Heart right ventricle (tissue), 16 donors: ENCODE results near the gene TULP4. TPM values are rescaled to one million over a fixed set of nuclear protein-coding genes. Genes with fewer than 3 reads are reported as not detected.
"Not testable (repeated sequence)": the region's sequence is repeated elsewhere in the genome, so short reads cannot be mapped to it uniquely, and the experiment has no call there.

ENCODE experiments used
- ATAC-seq, 8 donors: fragments of 200-7000 bp; cut with Tn5 transposase; one replicate each; pipeline ENCODE4 v1.9.1; 2020; ENCODE audit warnings: mild to moderate bottlenecking in 8 of 8, moderate library complexity in 8 of 8, moderate number of reproducible peaks in 1 of 8
- DNase-seq, 2 donors: peaks; one replicate each; pipeline ENCODE4 v3.0.0-alpha.2; 2020
- H3K27ac ChIP-seq, 10 donors: fragments of 200-600 bp; sonication (generic) in 2 of 10; one replicate each; pipeline versions ENCODE4 v1.5.0 to v1.8.0; 2020 to 2022; ENCODE audit warnings: mild to moderate bottlenecking in 3 of 10
- H3K27me3 ChIP-seq, 7 donors: fragments of 200-600 bp; one replicate each; pipeline ENCODE4 v1.8.0; 2021 to 2022; ENCODE audit warnings: mild to moderate bottlenecking in 2 of 7
- H3K36me3 ChIP-seq, 9 donors: fragments of 200-600 bp; sonication (generic) in 1 of 9; one replicate each; pipeline versions ENCODE4 v1.5.0 to v1.8.0; 2020 to 2022; ENCODE audit warnings: mild to moderate bottlenecking in 2 of 9
- H3K4me1 ChIP-seq, 9 donors: fragments of 200-600 bp; sonication (generic) in 1 of 9; one replicate each; pipeline versions ENCODE4 v1.5.0 to v1.8.0; 2020 to 2022; ENCODE audit warnings: mild to moderate bottlenecking in 4 of 9
- H3K4me3 ChIP-seq, 10 donors: fragments of 200-600 bp; sonication (generic) in 2 of 10; one replicate each; pipeline versions ENCODE4 v1.5.0 to v1.8.0; 2020 to 2022; ENCODE audit warnings: mild to moderate bottlenecking in 7 of 10, moderate library complexity in 2 of 10
- H3K9me3 ChIP-seq, 11 donors: fragments of 200-600 bp in 10 of 11; sonication (generic) in 2 of 11; one replicate each; pipeline versions ENCODE4 v1.5.0 to v1.8.0; 2013 to 2022; ENCODE audit warnings: mild to moderate bottlenecking in 2 of 11, control low read depth in 1 of 11, moderate library complexity in 1 of 11
- CTCF ChIP-seq, 9 donors: fragments of 200-600 bp; sonication (generic) in 2 of 9; IDR thresholded peaks; one replicate each; pipeline versions ENCODE4 v1.5.0 to v1.8.0; 2021 to 2022; ENCODE audit warnings: antibody characterized with exemption in 9 of 9, mild to moderate bottlenecking in 5 of 9, moderate library complexity in 1 of 9
- WGBS, 2 donors: extraction: QIAGEN DNeasy Blood & Tissue Kit; methylation state at CpG; one replicate each; pipeline ENCODE4 v1.1.7; 2013; ENCODE audit warnings: inconsistent platforms in 1 of 2; 5-methylcytosine and 5-hydroxymethylcytosine counted together
- intact Hi-C, 10 donors: fragments of 100-400 bp; cut with DNase I; formaldehyde crosslinking; loops; one replicate each; pipeline versions ENCODE4 v1.11.1 to v1.14.2; 2022
- polyA plus RNA-seq, 2 donors: library from polyadenylated mRNA; stranded (reverse); fragments of 200-250 nt; gene quantifications; one replicate each; pipeline ENCODE4 v1.2.3, GENCODE V29; 2013
- total RNA-seq, 10 donors: library from RNA; stranded (reverse); fragmentation: NEBNext Ultra II Directional in 3 of 10; extraction: Animal tissue kit (Norgen Biotek cat#: 25700) in 3 of 10; gene quantifications; one replicate each; pipeline versions ENCODE4 v1.2.1 to v1.2.4, GENCODE V29; 2021 to 2023
- donor health status: Arrhythmogenic right ventricular cardiomyopathy.
- donor health status: ischemic (EF 13 %, LVEDD 7.1; RV severe dilation, severe dysfunction).
- donor health status: healthy with polysubstance abuse.
- donor health status: DM: no; HTN: yes; CAD: no.
- donor health status: DM: no; HTN: no; CAD: no.
- donor health status: ischemic (EF 25% LVEDD 6.9; RV normal size, moderate dysfunction).
- donor health status: ischemic (EF 25% LVEDD 5.7; RV mildly dilated, moderate dysfunction).
- donor health status: healthy.
- donor health status: DM: yes; HTN: yes; CAD: no.
- donor health status: Ischemic cardiomyopathy.
- donor health status: ischemic (EF 35%, LVEDD 5.7; RV mildly dilated, moderate dysfunction).
- donor health status: nonischemic (EF 11% LVEDD 7.7; RV severe dilation, severe dysfunction).
- donor health status: DM: yes; HTN: yes; CAD: no.
- donor health status: PGD.
- donor health status: ischemic (EF 29% LVEDD 5.4; RV normal size, mild dysfunction).
- donor health status: nonischemic (EF 23%, LVEDD 6.1; RV moderate dilation, normal function).

Gene TULP4
- total and polyA plus RNA-seq, 12 donors = 2.1 to 127 (median 99.2) TPM

- no peaks in the 10 kb centered on the region for H3K4me1 ChIP-seq
- ATAC-seq = no peak
- no peak for TF ChIP-seq CTCF (IDR thresholded peaks at IDR 0.05)
These were observed 77.1 kb downstream of the TULP4 start for GRCh38 chr6:158389193-158389919.

GRCh38 chr6:158391276-158391675 is 79.0 kb downstream of the TULP4 start:
- DNase-seq (no peak), ATAC-seq (no peak)
- Histone ChIP-seq H3K27ac (no peak overlapping the region), H3K4me3 (no peak overlapping the region), H3K9me3 (peaks cover 0 to 15% (median 0%) of the 10 kb centered on the region in 11 donors), H3K4me1 (no peaks in the 10 kb centered on the region), H3K36me3 (no peaks in the 10 kb centered on the region), H3K27me3 (no peaks in the 10 kb centered on the region)
- WGBS, 2 donors = 95 to 97% methylated on average over 3 of the region's 3 CpGs
- intact Hi-C loops = no loop called here
- no peak for TF ChIP-seq CTCF (IDR thresholded peaks at IDR 0.05)

More at GRCh38 chr6:158389193-158389919, 77.1 kb downstream of the TULP4 start:
- WGBS, 2 donors = 96 to 98% methylated on average over 3 of the region's 3 CpGs
- Histone ChIP-seq H3K9me3 (peaks cover 0 to 15% (median 0%) of the 10 kb centered on the region in 11 donors), H3K27me3 (no peaks in the 10 kb centered on the region), H3K27ac (no peak overlapping the region), H3K4me3 (no peak overlapping the region), H3K36me3 (no peaks in the 10 kb centered on the region)
- intact Hi-C loops = no loop called here
- DNase-seq = no peak

- H3K4me3 ChIP-seq, H3K4me1 ChIP-seq, H3K27ac ChIP-seq, H3K36me3 ChIP-seq, DNase-seq, ATAC-seq, H3K27me3 ChIP-seq, intact Hi-C loops: not testable (repeated sequence)
- 95 to 96% methylated on average over 4 of the region's 4 CpGs for WGBS, 2 donors
- H3K9me3 ChIP-seq = peaks cover 0 to 15% (median 0%) of the 10 kb centered on the region in 11 donors
These were observed 79.7 kb downstream of the TULP4 start for GRCh38 chr6:158391977-158392376.

GRCh38 chr6:158396136-158396535 is 83.9 kb downstream of the TULP4 start:
- no peaks in the 10 kb centered on the region for H3K27me3 ChIP-seq
- peaks cover 0 to 22% (median 13%) of the 10 kb centered on the region in 9 donors for H3K4me1 ChIP-seq
- H3K27ac ChIP-seq = no peak overlapping the region
- 73 to 84% methylated on average over 5 of the region's 5 CpGs for WGBS, 2 donors
- ATAC-seq (no peak), DNase-seq (no peak)
- TF ChIP-seq CTCF (IDR thresholded peaks at IDR 0.05) = no peak
- H3K36me3 ChIP-seq = no peaks in the 10 kb centered on the region
- H3K4me3 ChIP-seq = no peak overlapping the region
- intact Hi-C loops = no loop called here
- H3K9me3 ChIP-seq = peaks cover 0 to 15% (median 0%) of the 10 kb centered on the region in 11 donors

- WGBS, 2 donors = 81 to 87% methylated on average over 4 of the region's 4 CpGs
- ATAC-seq = no peak
- Histone ChIP-seq H3K27ac (no peak overlapping the region), H3K9me3 (peaks cover 0 to 15% (median 0%) of the 10 kb centered on the region in 11 donors), H3K4me1 (peaks cover 3 to 31% (median 15%) of the 10 kb centered on the region in 9 donors), H3K36me3 (no peaks in the 10 kb centered on the region), H3K27me3 (no peaks in the 10 kb centered on the region), H3K4me3 (no peak overlapping the region)
- no peak for DNase-seq
- TF ChIP-seq CTCF (IDR thresholded peaks at IDR 0.05) = no peak
- intact Hi-C loops = no loop called here
These were observed 85.3 kb downstream of the TULP4 start for GRCh38 chr6:158397578-158397977.
